Fibroblast of lung (primary cell): ENCODE results near the gene IMMP2L.

Experiments used
- CTCF ChIP-seq, 2 donors: IDR thresholded peaks in 1 of 2; conservative IDR thresholded peaks in 1 of 2; 1 replicate in 1 of 2; 2 replicates in 1 of 2; pipeline ENCODE4 v1.5.1; 2011 to 2012; ENCODE audit warnings: low read length in 2 of 2, control low read depth in 1 of 2, inconsistent platforms in 1 of 2, low read depth in 1 of 2, mild to moderate bottlenecking in 1 of 2
- EZH2 ChIP-seq: IDR thresholded peaks from 2 replicates; pipeline ENCODE4 v1.5.1; 2012; ENCODE audit warnings: low read length, control low read depth, mild to moderate bottlenecking; ENCODE audit errors: missing control alignments

- no peak for TF ChIP-seq CTCF (conservative IDR thresholded peaks at IDR 0.05 in 1 of 2, IDR thresholded peaks at IDR 0.05 in 1 of 2; ENCODE audit: low read depth in 1 of 2, low read length in 2 of 2)
- no peak for TF ChIP-seq EZH2
Observed at GRCh38 chr7:111025006-111025405, 537.3 kb downstream of the IMMP2L start.
